Thyroid gland (tissue), 4 donors: ENCODE measurements around the gene KLF13. TPM values are rescaled to one million over a fixed set of nuclear protein-coding genes. Genes with fewer than 3 reads are reported as not detected.

Source experiments
- DNase-seq, 2 donors: peaks; one replicate each; pipeline ENCODE4 v3.0.0-alpha.2; 2019
- H3K27ac ChIP-seq, 3 donors: fragments of 200-600 bp; sonication (generic); 1 replicate in 2 of 3; 2 replicates in 1 of 3; pipeline ENCODE4 v1.5.1; 2016 to 2019; ENCODE audit warnings: mild to moderate bottlenecking in 1 of 3, moderate library complexity in 1 of 3
- H3K27me3 ChIP-seq: fragments of 200-600 bp; sonication (generic); one replicate; pipeline ENCODE4 v1.5.1; 2019
- H3K36me3 ChIP-seq, 2 donors: fragments of 200-600 bp; sonication (generic); one replicate each; pipeline ENCODE4 v1.5.1; 2016 to 2019
- H3K4me1 ChIP-seq, 2 donors: fragments of 200-600 bp; sonication (generic); one replicate each; pipeline ENCODE4 v1.5.1; 2017 to 2019
- H3K4me3 ChIP-seq, 3 donors: fragments of 200-600 bp; sonication (generic); replicated peaks in 1 of 3; 1 replicate in 2 of 3; 2 replicates in 1 of 3; pipeline ENCODE4 v1.5.1; 2016; ENCODE audit warnings: mild to moderate bottlenecking in 1 of 3
- H3K9me3 ChIP-seq: fragments of 200-600 bp; sonication (generic); one replicate; pipeline ENCODE4 v1.5.1; 2017
- POLR2A ChIP-seq, 2 donors: fragments of 450-650 bp; IDR thresholded peaks; one replicate each; pipeline ENCODE4 v1.6.1; 2017; ENCODE audit warnings: antibody characterized with exemption in 2 of 2, mild to moderate bottlenecking in 2 of 2, moderate library complexity in 1 of 2
- WGBS, 2 donors: methylation state at CpG; one replicate each; pipeline ENCODE4 v1.1.5; 2017; 5-methylcytosine and 5-hydroxymethylcytosine counted together
- intact Hi-C: fragments of 100-400 bp; cut with DNase I; formaldehyde crosslinking; loops from one replicate; pipeline ENCODE4 v1.15.1; 2023
- total RNA-seq, 4 donors: library from RNA; depleted of rRNA; stranded (reverse); fragments of >200 nt; gene quantifications; one replicate each; pipeline ENCODE4 v1.2.3, GENCODE V29; 2016
- TF ChIP-seq, protein P1 (sequence below), 6 experiments: fragments of 200-600 bp in 3 of 6; fragments of 450-650 bp in 3 of 6; sonication (generic) in 3 of 6; IDR thresholded peaks; one replicate each; pipeline ENCODE4 v1.5.1; 2016 to 2019; ENCODE audit warnings: antibody characterized with exemption in 6 of 6, mild to moderate bottlenecking in 2 of 6, inconsistent platforms in 1 of 6, moderate library complexity in 1 of 6

Gene KLF13
- 100 to 1,000 TPM in 2 of 4 donors, 10 to 100 TPM in 2; 84.0 to 117 (median 97.6) TPM for total RNA-seq

- no peaks in the 10 kb centered on the region for H3K9me3 ChIP-seq
- no peaks in the 10 kb centered on the region for H3K36me3 ChIP-seq
- intact Hi-C loops: loop anchor here (5.0 to 10.0 kb wide), 3 partner anchors 41 to 158 kb away; no protein-coding TSS in a partner anchor
- peak within 1 kb of the TSS; percentile 99 to 100 (median 100) for H3K27ac ChIP-seq
- peaks cover 31% of the 10 kb centered on the region in 2 donors for H3K4me1 ChIP-seq
- peak within 1 kb of the TSS; percentile 79 to 86 (median 80) for H3K4me3 ChIP-seq
- DNase-seq: peak; percentile 98 to 99
- TF ChIP-seq, protein P1, sequence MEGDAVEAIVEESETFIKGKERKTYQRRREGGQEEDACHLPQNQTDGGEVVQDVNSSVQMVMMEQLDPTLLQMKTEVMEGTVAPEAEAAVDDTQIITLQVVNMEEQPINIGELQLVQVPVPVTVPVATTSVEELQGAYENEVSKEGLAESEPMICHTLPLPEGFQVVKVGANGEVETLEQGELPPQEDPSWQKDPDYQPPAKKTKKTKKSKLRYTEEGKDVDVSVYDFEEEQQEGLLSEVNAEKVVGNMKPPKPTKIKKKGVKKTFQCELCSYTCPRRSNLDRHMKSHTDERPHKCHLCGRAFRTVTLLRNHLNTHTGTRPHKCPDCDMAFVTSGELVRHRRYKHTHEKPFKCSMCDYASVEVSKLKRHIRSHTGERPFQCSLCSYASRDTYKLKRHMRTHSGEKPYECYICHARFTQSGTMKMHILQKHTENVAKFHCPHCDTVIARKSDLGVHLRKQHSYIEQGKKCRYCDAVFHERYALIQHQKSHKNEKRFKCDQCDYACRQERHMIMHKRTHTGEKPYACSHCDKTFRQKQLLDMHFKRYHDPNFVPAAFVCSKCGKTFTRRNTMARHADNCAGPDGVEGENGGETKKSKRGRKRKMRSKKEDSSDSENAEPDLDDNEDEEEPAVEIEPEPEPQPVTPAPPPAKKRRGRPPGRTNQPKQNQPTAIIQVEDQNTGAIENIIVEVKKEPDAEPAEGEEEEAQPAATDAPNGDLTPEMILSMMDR (IDR thresholded peaks at IDR 0.05): peak in 1 of 6 experiments; percentile 15
- peak; percentile 85 to 87 for TF ChIP-seq POLR2A (IDR thresholded peaks at IDR 0.05)
- WGBS, 2 donors: 0% methylated on average over 2 to 15 of the region's 99 CpGs
- H3K27me3 ChIP-seq: no peaks in the 10 kb centered on the region
Observed at GRCh38 chr15:31326156-31326874, at the start of gene KLF13. Gene KLF13, plus strand, starts transcription at chr15:31326835. Its CDS starts 378 bp downstream, at chr15:31327213.

- no peaks in the 10 kb centered on the region for H3K27me3 ChIP-seq
- no peak overlapping the region for H3K27ac ChIP-seq
- H3K9me3 ChIP-seq: no peaks in the 10 kb centered on the region
- peaks cover 30 to 32% of the 10 kb centered on the region in 2 donors for H3K4me1 ChIP-seq
- no peak overlapping the region for H3K4me3 ChIP-seq
- no peaks in the 10 kb centered on the region for H3K36me3 ChIP-seq
- TF ChIP-seq, protein P1 (IDR thresholded peaks at IDR 0.05): no peak
- TF ChIP-seq POLR2A (IDR thresholded peaks at IDR 0.05): no peak
- 85 to 94% methylated on average over 4 of the region's 4 CpGs for WGBS, 2 donors
- DNase-seq: no peak
- intact Hi-C loops: no loop called here
Observed at GRCh38 chr15:31277335-31278060, 49.1 kb upstream of the KLF13 start.

- no peak overlapping the region for H3K4me3 ChIP-seq
- TF ChIP-seq POLR2A (IDR thresholded peaks at IDR 0.05): no peak
- TF ChIP-seq, protein P1 (IDR thresholded peaks at IDR 0.05): no peak
- no peaks in the 10 kb centered on the region for H3K9me3 ChIP-seq
- peaks cover 30 to 32% of the 10 kb centered on the region in 2 donors for H3K4me1 ChIP-seq
- DNase-seq: no peak
- H3K36me3 ChIP-seq: no peaks in the 10 kb centered on the region
- intact Hi-C loops: no loop called here
- no peaks in the 10 kb centered on the region for H3K27me3 ChIP-seq
- WGBS, 2 donors: 92% methylated on average over 6 of the region's 6 CpGs
- no peak overlapping the region for H3K27ac ChIP-seq
Observed at GRCh38 chr15:31278061-31278445, 48.6 kb upstream of the KLF13 start.

DNA sequence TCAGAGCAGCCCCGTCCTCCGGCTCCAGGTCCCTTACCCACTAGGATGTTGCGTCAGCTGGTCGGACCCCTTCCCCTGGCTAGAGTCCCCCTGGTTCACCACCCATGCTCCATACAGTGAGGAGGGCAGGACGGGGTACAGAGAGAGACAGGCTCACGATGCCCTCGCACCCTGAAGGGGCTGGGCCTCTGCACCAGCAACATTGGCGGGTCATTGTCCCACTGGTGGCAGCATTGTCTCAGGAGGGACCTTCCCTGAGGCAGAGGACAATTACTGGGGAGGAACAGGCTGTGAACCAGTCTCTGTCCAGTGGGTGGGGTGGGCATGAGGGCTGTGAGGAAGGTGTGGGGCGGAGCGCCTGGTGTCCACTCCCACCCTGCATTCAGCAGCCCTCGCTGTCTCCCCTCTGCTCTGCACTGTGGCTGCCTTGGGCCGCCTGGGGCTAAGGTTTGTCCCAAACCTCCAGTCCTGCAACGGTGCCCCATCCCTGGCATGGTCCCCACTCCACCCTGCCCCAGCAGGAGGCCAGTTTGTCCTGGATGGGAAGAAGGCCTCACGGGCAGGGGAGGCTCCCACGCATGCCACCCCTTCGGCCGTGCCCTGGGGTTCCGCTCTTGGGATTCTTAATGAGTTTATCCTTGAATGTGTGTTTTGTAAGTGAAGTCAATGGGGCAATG lies 48.0 kb upstream of the KLF13 start:
- Histone ChIP-seq H3K4me3 (no peak overlapping the region), H3K36me3 (no peaks in the 10 kb centered on the region), H3K4me1 (peaks cover 30 to 32% of the 10 kb centered on the region in 2 donors), H3K27ac (peak overlapping the region in 2 of 3 donors; percentile 58 to 60), H3K9me3 (no peaks in the 10 kb centered on the region), H3K27me3 (no peaks in the 10 kb centered on the region)
- intact Hi-C loops: no loop called here
- WGBS, 2 donors: 76 to 89% methylated on average over 10 to 11 of the region's 18 CpGs
- no peak for DNase-seq
- TF ChIP-seq, protein P1 (IDR thresholded peaks at IDR 0.05): no peak
- TF ChIP-seq POLR2A (IDR thresholded peaks at IDR 0.05): no peak
